A549 (cell line): ENCODE results near the gene CEBPA.

Experiments
- ELK1 ChIP-seq: fragments of 150-350 bp; IDR thresholded peaks from 2 replicates; pipeline ENCODE4 v1.6.1; 2014; ENCODE audit warnings: low read depth, mild to moderate bottlenecking, low read length
- JUN ChIP-seq, 2 experiments: fragments of >200 bp; sonication (Bioruptor Twin); formaldehyde crosslinking; IDR thresholded peaks; 2 replicates in 1 of 2; 3 replicates in 1 of 2; pipeline ENCODE4 v1.6.1; 2016 to 2017
- POLR2A ChIP-seq: IDR thresholded peaks from 2 replicates; pipeline ENCODE4 v1.6.1; 2012; ENCODE audit warnings: mild to moderate bottlenecking, low read length
- POLR2AphosphoS2 ChIP-seq: conservative IDR thresholded peaks from 2 replicates; pipeline ENCODE4 v1.6.1; 2012; ENCODE audit warnings: low read length, improper control_type of control experiment, inconsistent platforms
- RAD21 ChIP-seq, 2 experiments: fragments of >200 bp in 1 of 2; sonication (Bioruptor Twin) in 1 of 2; formaldehyde crosslinking in 1 of 2; IDR thresholded peaks in 1 of 2; conservative IDR thresholded peaks in 1 of 2; 2 replicates in 1 of 2; 3 replicates in 1 of 2; pipeline ENCODE4 v1.6.1; 2012 to 2018; ENCODE audit warnings: inconsistent platforms in 1 of 2
- REST ChIP-seq: fragments of 200-600 bp; sonication (generic); IDR thresholded peaks from 2 replicates; pipeline ENCODE4 v1.6.1; 2016; ENCODE audit warnings: antibody characterized with exemption, mild to moderate bottlenecking, moderate library complexity
- SMC3 ChIP-seq: fragments of >200 bp; sonication (Bioruptor Twin); formaldehyde crosslinking; IDR thresholded peaks from 3 replicates; pipeline ENCODE4 v1.6.1; 2018; ENCODE audit warnings: inconsistent platforms
- USF2 ChIP-seq: fragments of 450-650 bp; IDR thresholded peaks from 2 replicates; pipeline ENCODE4 v1.6.1; 2014; ENCODE audit warnings: antibody characterized with exemption
- TF ChIP-seq, protein P1 (sequence below): fragments of >200 bp; sonication (Bioruptor Twin); formaldehyde crosslinking; IDR thresholded peaks from 3 replicates; pipeline ENCODE4 v1.5.1; 2016
- TF ChIP-seq, protein P2 (sequence below): fragments of >200 bp; sonication (Bioruptor Twin); formaldehyde crosslinking; IDR thresholded peaks from 3 replicates; pipeline ENCODE4 v1.6.1; 2016
- TF ChIP-seq, protein P3 (sequence below): IDR thresholded peaks from 2 replicates; pipeline ENCODE4 v1.6.1; 2012

DNA sequence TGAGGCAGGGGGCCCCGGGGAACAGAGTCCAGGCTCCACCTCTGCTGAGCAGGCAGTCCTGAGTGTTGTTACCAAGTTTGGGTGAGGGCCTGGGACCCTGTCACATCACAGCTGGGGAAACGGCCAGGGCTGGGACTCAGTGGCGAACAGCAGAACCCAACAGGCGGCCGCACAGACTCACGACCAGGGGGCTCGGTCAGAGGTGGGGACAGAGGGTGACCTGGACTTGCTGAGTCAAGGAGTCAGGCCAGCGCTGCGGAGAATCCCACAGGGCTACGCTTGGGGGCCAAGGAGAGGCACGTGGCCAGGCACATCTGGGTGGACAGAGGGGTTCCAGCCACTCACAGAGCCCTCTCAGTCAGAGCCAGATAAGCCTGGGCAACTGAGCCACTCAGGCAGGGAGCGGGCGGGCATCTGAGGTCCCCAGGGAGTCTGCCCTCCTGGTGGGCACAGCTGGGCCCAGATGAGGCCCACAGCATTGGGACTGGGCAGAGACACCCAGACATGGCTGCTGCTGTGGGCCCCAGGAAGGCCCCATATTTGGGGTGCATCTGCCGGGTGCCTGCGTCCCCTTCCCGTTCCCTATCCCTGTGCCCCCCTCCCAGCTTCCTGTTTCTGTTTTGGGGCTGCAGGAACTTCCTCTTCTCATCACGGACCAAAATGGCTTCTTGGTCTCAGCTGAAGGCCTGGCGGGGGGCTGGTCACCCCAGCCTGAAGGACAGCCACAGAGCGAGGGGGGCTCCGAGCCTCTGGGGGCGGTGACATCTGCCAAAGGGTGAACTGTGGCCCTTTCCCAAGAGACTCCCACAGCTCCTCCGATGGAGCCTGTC, 34.0 kb downstream of the CEBPA start:
- TF ChIP-seq, protein P1, sequence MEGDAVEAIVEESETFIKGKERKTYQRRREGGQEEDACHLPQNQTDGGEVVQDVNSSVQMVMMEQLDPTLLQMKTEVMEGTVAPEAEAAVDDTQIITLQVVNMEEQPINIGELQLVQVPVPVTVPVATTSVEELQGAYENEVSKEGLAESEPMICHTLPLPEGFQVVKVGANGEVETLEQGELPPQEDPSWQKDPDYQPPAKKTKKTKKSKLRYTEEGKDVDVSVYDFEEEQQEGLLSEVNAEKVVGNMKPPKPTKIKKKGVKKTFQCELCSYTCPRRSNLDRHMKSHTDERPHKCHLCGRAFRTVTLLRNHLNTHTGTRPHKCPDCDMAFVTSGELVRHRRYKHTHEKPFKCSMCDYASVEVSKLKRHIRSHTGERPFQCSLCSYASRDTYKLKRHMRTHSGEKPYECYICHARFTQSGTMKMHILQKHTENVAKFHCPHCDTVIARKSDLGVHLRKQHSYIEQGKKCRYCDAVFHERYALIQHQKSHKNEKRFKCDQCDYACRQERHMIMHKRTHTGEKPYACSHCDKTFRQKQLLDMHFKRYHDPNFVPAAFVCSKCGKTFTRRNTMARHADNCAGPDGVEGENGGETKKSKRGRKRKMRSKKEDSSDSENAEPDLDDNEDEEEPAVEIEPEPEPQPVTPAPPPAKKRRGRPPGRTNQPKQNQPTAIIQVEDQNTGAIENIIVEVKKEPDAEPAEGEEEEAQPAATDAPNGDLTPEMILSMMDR, result no peak
- TF ChIP-seq SMC3, result no peak
- TF ChIP-seq POLR2A, result no peak
- no peak for TF ChIP-seq REST
- no peak for TF ChIP-seq RAD21 (conservative IDR thresholded peaks at IDR 0.05 in 1 of 2, IDR thresholded peaks at IDR 0.05 in 1 of 2)
- TF ChIP-seq USF2, result no peak
- TF ChIP-seq JUN (IDR thresholded peaks at IDR 0.05), result no peak
- no peak for TF ChIP-seq ELK1
- TF ChIP-seq, protein P2, sequence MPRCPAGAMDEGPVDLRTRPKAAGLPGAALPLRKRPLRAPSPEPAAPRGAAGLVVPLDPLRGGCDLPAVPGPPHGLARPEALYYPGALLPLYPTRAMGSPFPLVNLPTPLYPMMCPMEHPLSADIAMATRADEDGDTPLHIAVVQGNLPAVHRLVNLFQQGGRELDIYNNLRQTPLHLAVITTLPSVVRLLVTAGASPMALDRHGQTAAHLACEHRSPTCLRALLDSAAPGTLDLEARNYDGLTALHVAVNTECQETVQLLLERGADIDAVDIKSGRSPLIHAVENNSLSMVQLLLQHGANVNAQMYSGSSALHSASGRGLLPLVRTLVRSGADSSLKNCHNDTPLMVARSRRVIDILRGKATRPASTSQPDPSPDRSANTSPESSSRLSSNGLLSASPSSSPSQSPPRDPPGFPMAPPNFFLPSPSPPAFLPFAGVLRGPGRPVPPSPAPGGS, result no peak
- no peak for TF ChIP-seq POLR2AphosphoS2
- TF ChIP-seq, protein P3, sequence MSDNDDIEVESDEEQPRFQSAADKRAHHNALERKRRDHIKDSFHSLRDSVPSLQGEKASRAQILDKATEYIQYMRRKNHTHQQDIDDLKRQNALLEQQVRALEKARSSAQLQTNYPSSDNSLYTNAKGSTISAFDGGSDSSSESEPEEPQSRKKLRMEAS, result no peak
